Loucy (cell line): Measurements from ENCODE around the gene CIITA.

Experiments
- CTCF ChIP-seq: fragments of 200-600 bp; sonication (generic); conservative IDR thresholded peaks from 2 replicates; pipeline ENCODE4 v1.5.1; 2014; ENCODE audit warnings: mild to moderate bottlenecking, antibody characterized with exemption, low read length
- EZH2phosphoT487 ChIP-seq: fragments of 200-600 bp; IDR thresholded peaks from 2 replicates; pipeline ENCODE4 v1.6.1; 2018; ENCODE audit warnings: antibody characterized with exemption, mild to moderate bottlenecking, moderate library complexity, borderline replicate concordance

GRCh38 chr16:10983159-10983558 lies 106.2 kb downstream of the CIITA start:
- TF ChIP-seq CTCF (peak; percentile 30), EZH2phosphoT487 (no peak)
